ENCODE results near the gene PCSK6.

Gene PCSK6

GRCh38 chr15:101316529-101316928 lies 173.0 kb downstream of the PCSK6 start:
- H3K4me2 ChIP-seq (ENCODE audit: insufficient read depth, low read length), result no peak overlapping the region
- TF ChIP-seq CTCF (IDR thresholded peaks at IDR 0.05; ENCODE audit: borderline replicate concordance, extremely low read depth, low read length, poor library complexity, severe bottlenecking) (no peak), EZH2 (IDR thresholded peaks at IDR 0.05; ENCODE audit: borderline replicate concordance, low read depth, low read length, severe bottlenecking) (no peak)
- H4K20me1 ChIP-seq (ENCODE audit: insufficient read depth, low read length), result no peaks in the 10 kb centered on the region
- DNase-seq, result no peak
- H3K4me1 ChIP-seq (ENCODE audit: insufficient read depth, low read length), result peaks cover 18% of the 10 kb centered on the region
- H2AFZ ChIP-seq (ENCODE audit: low read depth, low read length), result no peak overlapping the region
- no peak overlapping the region for H3K4me3 ChIP-seq (ENCODE audit: low read depth in 1 of 2, low read length in 2 of 2)
- H3K9me3 ChIP-seq (ENCODE audit: insufficient read depth, low read length, severe bottlenecking), result no peaks in the 10 kb centered on the region
- H3K27ac ChIP-seq (ENCODE audit: low read length), result no peak overlapping the region
- no peaks in the 10 kb centered on the region for H3K27me3 ChIP-seq (ENCODE audit: insufficient read depth, low read length, poor library complexity)
- no peaks in the 10 kb centered on the region for H3K79me2 ChIP-seq (ENCODE audit: insufficient read depth, low read length)
- ATAC-seq (ENCODE audit: insufficient read depth, low read depth), result no peak
- H3K36me3 ChIP-seq (ENCODE audit: insufficient read depth, low read length), result no peaks in the 10 kb centered on the region
- no peak overlapping the region for H3K9ac ChIP-seq (ENCODE audit: low read depth, low read length)

DNA sequence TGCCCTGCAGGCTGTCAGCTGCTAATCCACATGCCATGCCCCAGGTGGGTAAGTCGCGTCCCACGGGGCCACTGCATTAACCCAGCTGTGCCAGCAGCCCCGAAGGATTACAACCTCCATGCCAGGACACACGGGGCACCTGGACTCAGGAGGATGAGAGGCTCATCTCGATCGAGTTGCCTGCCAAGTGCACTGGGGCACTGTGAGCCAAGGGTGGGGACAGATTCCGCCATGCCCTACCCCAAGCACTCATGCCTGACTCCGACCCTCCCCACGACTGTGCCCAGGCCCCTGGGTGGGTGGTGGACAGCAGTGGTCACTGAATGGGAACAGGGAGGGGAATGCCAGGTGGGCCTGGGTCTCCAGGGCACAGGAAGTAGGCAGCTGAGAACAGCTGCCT lies 173.8 kb downstream of the PCSK6 start:
- no peak overlapping the region for H2AFZ ChIP-seq (ENCODE audit: low read depth, low read length)
- no peaks in the 10 kb centered on the region for H3K36me3 ChIP-seq (ENCODE audit: insufficient read depth, low read length)
- H3K27ac ChIP-seq (ENCODE audit: low read length), result peak overlapping the region; percentile 1; the same call in 1 of the 2 replicates
- H3K9me3 ChIP-seq (ENCODE audit: insufficient read depth, low read length, severe bottlenecking), result no peaks in the 10 kb centered on the region
- H3K79me2 ChIP-seq (ENCODE audit: insufficient read depth, low read length), result no peaks in the 10 kb centered on the region
- peaks cover 10% of the 10 kb centered on the region for H3K4me1 ChIP-seq (ENCODE audit: insufficient read depth, low read length)
- TF ChIP-seq CTCF (IDR thresholded peaks at IDR 0.05; ENCODE audit: borderline replicate concordance, extremely low read depth, low read length, poor library complexity, severe bottlenecking), result no peak
- TF ChIP-seq EZH2 (IDR thresholded peaks at IDR 0.05; ENCODE audit: borderline replicate concordance, low read depth, low read length, severe bottlenecking), result no peak
- DNase-seq, result no peak
- H3K27me3 ChIP-seq (ENCODE audit: insufficient read depth, low read length, poor library complexity), result no peaks in the 10 kb centered on the region
- no peaks in the 10 kb centered on the region for H4K20me1 ChIP-seq (ENCODE audit: insufficient read depth, low read length)
- H3K9ac ChIP-seq (ENCODE audit: low read depth, low read length), result no peak overlapping the region
- ATAC-seq (ENCODE audit: insufficient read depth, low read depth), result no peak
- no peak overlapping the region for H3K4me2 ChIP-seq (ENCODE audit: insufficient read depth, low read length)
- H3K4me3 ChIP-seq (ENCODE audit: low read depth in 1 of 2, low read length in 2 of 2), result no peak overlapping the region

DNA sequence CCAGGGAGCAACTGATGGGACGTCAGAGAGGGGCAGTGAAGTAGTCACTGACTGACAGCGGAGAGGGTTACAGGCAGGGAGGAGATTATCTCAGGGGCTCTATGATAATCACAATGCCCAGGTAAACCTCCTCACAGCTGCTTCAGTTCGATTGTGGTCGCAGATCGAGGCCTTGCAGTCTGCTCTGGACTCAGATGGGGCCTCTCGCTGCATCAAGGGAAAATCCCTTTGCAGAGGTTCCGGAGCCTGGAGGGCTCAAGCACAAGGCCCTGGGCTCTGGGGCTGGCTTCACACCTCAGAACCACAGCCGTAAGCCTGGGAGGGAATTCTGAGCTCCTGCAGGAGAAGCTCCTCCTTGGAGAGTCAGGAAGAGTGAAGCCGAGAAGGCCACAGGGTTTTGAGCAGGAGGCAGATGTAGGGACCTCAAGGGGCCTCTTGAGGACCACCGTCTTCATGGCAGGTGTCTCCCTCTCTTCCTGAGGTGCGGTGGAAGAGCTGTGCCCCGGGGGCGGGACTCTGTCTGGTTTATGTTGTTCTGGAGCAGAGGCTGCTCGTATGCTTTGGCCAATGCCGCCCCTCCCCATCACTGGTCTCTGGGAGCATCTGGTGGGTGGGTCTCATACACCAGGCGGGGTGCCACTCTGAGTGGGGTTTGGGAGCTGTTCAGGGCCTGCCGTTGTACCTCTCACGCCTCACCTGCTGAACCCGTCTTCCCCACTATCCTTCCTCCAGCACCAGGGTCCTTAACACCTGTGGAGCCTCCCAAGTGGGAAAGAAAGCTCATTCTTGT lies 175.0 kb downstream of the PCSK6 start:
- DNase-seq (no peak), ATAC-seq (ENCODE audit: insufficient read depth, low read depth) (no peak)
- TF ChIP-seq EZH2 (IDR thresholded peaks at IDR 0.05; ENCODE audit: borderline replicate concordance, low read depth, low read length, severe bottlenecking) (no peak), CTCF (IDR thresholded peaks at IDR 0.05; ENCODE audit: borderline replicate concordance, extremely low read depth, low read length, poor library complexity, severe bottlenecking) (no peak)
- no peak overlapping the region for H3K4me3 ChIP-seq (ENCODE audit: low read depth in 1 of 2, low read length in 2 of 2)
- H3K27me3 ChIP-seq (ENCODE audit: insufficient read depth, low read length, poor library complexity), result no peaks in the 10 kb centered on the region
- H3K9me3 ChIP-seq (ENCODE audit: insufficient read depth, low read length, severe bottlenecking), result no peaks in the 10 kb centered on the region
- H2AFZ ChIP-seq (ENCODE audit: low read depth, low read length), result no peak overlapping the region
- no peak overlapping the region for H3K4me2 ChIP-seq (ENCODE audit: insufficient read depth, low read length)
- no peak overlapping the region for H3K27ac ChIP-seq (ENCODE audit: low read length)
- no peaks in the 10 kb centered on the region for H3K79me2 ChIP-seq (ENCODE audit: insufficient read depth, low read length)
- no peaks in the 10 kb centered on the region for H4K20me1 ChIP-seq (ENCODE audit: insufficient read depth, low read length)
- no peaks in the 10 kb centered on the region for H3K36me3 ChIP-seq (ENCODE audit: insufficient read depth, low read length)
- H3K4me1 ChIP-seq (ENCODE audit: insufficient read depth, low read length), result peaks cover 9% of the 10 kb centered on the region
- no peak overlapping the region for H3K9ac ChIP-seq (ENCODE audit: low read depth, low read length)
